Stimulated activated CD4-positive, alpha-beta T cell treated with anti-CD3 and anti-CD28 coated beads, Interleukin-1b, Interleukin-23, amount 100 ng/mL, for 48 hours (primary cell): ENCODE measurements around the gene PRKCSH.
"Not testable (repeated sequence)": the region's sequence is repeated elsewhere in the genome, so short reads cannot be mapped to it uniquely, and the experiment has no call there.

Experiments
- DNase-seq: peaks from one replicate; pipeline ENCODE4 v3.0.0-alpha.2; 2020

The PRKCSH gene

DNA sequence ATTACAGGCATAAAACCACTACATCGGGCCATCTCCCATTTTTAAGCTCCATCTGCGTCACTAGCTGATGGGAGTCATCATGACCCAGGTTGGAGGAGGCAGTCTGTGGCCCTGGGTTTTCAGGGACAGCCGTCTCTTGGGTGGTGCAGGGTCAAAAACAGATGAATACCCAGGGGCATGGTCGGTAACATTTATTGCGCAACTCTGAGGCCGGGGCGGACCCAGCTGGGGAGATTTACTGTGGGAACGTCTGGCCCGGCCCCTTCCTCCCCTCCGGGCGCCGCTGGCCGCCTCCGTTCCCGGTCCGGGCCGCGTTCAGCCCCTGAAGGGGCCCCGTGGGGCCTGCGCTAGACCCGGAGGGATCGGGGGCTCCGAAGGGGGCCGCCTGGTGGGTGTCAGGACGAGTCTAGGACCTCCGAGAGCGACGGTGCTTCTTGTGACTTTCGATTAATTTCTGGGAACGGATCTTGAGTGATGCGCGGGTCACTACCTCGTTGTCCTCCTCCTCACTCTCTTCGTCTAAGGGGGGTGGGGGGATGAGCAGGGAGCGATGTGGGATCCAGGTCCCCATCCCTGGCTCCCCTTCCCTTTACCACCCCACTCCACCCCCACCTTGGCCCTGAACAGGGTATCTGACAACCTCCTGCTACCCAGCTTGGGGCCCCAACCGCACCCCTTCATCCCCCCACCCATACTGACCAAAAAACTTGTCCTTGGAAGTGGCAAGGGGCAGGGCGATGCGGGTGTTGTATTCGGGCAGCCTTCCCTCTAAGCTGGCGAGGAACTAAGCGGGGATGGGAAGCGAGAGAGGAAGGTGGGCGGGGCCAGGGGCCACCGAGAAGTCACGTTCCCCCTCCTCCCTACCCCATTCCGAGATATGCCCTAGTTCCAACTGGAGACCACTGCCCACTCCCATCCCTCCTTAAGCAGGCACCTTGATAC, 14.7 kb upstream of the PRKCSH start:
- DNase-seq, result no peak

DNA sequence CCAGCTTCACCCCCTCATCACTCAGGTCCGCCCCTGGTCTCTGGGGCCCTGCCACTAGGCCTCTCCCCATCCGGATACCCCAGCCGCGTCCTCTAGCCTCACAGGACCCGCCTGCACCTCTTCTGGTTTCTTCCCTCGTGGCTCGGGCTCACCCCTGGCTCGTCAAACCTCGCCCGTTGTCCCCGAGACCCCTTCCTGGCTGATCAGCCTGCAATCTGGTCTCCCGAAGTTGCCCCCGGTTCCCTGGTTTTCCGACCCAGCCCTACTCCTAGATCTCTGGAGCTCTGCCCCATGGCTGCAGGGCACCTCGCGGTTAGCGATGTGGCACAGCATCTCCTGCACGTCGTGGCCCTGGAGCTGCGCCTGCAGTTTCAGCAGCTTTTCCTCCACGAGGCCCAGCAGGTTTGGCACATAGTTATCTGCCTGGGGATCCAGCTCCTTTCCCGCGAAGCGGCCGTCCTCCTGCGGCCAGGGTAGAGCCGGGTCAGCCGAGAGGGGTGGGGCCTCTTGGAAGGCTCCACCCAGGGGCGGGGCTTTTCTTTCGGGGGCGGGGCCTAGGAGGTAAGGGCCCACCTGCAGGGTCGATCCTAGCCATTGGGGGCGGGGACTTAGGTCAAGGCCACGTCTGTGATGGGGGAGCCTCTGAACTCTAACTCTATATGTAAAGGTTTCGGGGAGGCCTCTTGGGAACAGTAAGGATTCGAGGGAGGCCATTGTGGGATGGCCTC, 13.9 kb upstream of the PRKCSH start:
- DNase-seq, result peak; percentile 57

GRCh38 chr19:11422163-11423065, 13.0 kb upstream of the PRKCSH start:
- DNase-seq, result peak; percentile 69

GRCh38 chr19:11423164-11423790, 12.2 kb upstream of the PRKCSH start:
- DNase-seq, result no peak

GRCh38 chr19:11423791-11424181, 11.6 kb upstream of the PRKCSH start:
- DNase-seq, result no peak

- DNase-seq, result no peak
These were observed 9.5 kb upstream of the PRKCSH start for GRCh38 chr19:11425719-11426457.

DNA sequence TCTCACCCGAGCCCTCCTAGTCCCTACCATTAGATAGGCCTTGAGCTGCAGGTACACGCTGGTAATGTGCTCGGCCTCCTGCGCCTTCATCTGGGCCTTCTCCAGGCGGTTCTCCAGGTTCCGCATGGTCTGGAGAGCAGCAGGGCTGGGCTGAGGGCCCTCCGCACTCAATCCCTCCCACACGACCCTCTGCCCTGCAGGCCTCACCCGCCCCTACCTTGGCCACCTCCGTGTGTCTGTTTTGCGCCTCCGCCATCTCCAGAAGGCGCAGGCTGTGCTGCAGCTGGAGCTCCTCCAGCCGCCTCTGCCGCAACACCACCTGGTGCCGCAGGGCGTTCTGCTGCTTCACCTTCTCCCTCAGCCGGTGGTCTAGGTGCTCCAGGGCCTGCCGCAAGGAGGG, 8.8 kb upstream of the PRKCSH start:
- DNase-seq, result no peak

DNA sequence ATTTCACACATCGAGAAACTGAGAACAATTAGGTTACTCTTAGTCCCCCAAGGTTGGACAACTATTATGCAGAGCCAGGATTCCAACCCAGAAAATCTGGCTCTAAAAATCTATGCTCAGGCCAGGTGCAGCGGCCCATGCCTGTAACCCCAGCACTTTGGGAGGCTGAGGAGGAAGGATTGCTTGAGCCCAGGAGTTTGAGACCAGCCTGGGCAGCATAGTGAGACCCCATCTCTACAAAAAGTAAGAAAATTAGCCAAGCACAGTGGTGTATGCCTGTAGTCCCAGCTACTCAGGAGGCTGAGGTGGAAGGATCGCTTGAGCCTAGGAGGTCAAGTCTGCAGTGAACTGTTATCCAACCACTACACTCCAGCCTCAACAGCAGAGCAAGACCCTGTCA, 1.9 kb upstream of the PRKCSH start:
- not testable (repeated sequence) for DNase-seq

DNA sequence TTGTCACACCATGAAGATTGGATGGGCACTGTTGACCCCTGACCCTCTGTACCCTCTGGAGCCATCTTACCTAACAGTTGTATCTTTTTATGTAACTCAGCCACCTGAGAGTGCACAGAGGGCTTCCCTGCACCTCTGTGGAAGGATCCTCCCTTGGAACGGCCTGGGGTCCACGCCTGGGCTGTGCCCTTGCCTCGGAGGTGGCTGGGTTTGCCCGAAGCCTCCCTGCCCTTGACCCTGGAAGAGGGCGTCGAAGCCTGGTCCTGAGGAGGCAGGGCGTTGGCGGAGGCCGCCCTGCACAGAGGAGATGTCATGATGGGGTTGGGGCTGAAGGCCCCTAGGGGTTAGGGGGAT, 755 bp upstream of the PRKCSH start:
- DNase-seq, result no peak

GRCh38 chr19:11435833-11436313, 438 bp downstream of the PRKCSH start:
- peak; percentile 24 for DNase-seq

DNA sequence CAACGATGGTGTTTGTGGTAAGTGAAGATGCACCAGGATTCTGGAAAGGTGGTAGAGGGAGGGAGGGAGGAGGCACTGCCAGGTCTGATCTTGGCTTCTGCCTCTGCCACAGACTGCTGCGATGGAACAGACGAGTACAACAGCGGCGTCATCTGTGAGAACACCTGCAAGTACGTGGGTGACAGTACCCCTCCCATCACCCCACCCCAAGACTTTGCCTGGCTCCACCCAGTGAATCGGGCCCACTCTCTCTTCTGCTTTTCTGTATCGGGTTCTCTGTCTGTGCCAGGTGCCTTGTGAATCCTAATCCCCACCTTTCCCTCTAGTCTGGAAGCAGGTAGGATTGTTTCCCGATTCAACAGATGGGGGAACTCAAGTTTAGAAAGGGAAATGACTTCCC, 2.5 kb downstream of the PRKCSH start:
- no peak for DNase-seq

- no peak for DNase-seq
These were observed 8.6 kb downstream of the PRKCSH start for GRCh38 chr19:11444059-11444458.

DNA sequence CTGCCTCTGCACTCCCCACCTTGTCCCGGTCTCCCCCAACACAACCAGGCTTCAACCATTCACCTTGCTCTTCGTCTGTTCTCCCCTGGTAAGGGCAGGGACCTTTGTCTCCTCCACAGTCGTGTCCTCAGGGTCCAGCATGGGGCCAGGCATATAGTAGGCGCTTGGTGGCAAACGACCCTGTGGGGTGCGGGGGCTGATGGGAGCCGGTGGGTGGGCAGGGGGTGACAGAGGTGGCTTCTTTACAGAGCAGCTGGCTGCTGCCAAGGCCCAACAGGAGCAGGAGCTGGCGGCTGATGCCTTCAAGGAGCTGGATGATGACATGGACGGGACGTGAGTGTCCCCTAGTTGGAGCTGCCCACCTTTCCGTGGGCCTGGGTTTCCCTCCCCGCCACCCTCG, 9.7 kb downstream of the PRKCSH start:
- no peak for DNase-seq

- no peak for DNase-seq
These were observed 10.8 kb downstream of the PRKCSH start for GRCh38 chr19:11446271-11446651.

- peak; percentile 35 for DNase-seq
These were observed 11.3 kb downstream of the PRKCSH start for GRCh38 chr19:11446652-11447301.

DNA sequence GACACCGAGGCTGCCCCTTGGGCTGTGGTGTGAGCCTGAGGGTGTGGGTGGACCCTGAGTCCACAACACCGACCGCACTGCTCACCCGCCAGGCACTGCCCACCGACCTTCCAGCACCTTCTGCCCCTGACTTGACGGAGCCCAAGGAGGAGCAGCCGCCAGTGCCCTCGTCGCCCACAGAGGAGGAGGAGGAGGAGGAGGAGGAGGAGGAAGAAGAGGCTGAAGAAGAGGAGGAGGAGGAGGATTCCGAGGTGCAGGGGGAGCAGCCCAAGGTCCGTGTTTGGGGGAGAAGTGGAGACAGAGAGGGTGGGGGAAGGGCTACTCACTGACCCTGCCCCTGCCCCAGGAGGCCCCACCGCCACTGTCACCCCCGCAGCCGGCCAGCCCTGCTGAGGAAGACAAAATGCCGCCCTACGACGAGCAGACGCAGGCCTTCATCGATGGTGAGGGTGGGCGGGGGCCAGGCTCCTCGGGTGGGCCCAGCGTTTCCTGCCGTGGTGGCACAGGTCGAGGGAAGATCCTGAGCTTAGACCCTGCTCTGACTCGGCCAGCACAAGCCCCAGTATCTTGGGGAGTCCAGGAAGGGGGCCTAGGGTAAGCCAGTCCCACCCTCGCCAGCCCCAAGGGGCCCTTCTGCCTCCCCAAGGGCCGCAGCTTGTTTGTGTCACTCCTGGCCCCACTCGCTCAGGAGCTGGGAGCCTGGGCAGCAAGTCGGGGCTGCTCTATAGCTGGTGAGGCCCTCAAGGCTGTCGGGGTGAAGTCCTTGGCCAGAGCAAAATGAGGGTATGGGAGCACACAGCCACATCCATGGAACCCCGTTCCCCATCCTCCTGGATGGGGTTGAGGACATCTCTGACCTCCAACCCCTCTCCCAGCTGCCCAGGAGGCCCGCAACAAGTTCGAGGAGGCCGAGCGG, 12.2 kb downstream of the PRKCSH start:
- no peak for DNase-seq

- no peak for DNase-seq
These were observed 13.0 kb downstream of the PRKCSH start for GRCh38 chr19:11448410-11448809.

GRCh38 chr19:11448923-11449554, 13.6 kb downstream of the PRKCSH start:
- no peak for DNase-seq

GRCh38 chr19:11450570-11451326, 15.3 kb downstream of the PRKCSH start:
- no peak for DNase-seq
